Left renal pelvis (tissue), 4 donors: ENCODE results near the gene KDELR3. TPM values are rescaled to one million over a fixed set of nuclear protein-coding genes. Genes with fewer than 3 reads are reported as not detected.

Experiments
- DNase-seq, 4 donors: peaks; one replicate each; pipeline ENCODE4 v3.0.0-alpha.2; 2013; ENCODE audit warnings: low read depth in 4 of 4, low spot score in 3 of 4
- polyA plus RNA-seq, 4 donors: library from polyadenylated mRNA; unstranded; fragments of 120-200 nt; gene quantifications; one replicate each; pipeline ENCODE4 v1.2.1, GENCODE V29; 2013; ENCODE audit not compliant: insufficient read length in 4 of 4

KDELR3 gene
- polyA plus RNA-seq, 4 donors, result 10.3 to 67.7 (median 15.9) TPM

DNA sequence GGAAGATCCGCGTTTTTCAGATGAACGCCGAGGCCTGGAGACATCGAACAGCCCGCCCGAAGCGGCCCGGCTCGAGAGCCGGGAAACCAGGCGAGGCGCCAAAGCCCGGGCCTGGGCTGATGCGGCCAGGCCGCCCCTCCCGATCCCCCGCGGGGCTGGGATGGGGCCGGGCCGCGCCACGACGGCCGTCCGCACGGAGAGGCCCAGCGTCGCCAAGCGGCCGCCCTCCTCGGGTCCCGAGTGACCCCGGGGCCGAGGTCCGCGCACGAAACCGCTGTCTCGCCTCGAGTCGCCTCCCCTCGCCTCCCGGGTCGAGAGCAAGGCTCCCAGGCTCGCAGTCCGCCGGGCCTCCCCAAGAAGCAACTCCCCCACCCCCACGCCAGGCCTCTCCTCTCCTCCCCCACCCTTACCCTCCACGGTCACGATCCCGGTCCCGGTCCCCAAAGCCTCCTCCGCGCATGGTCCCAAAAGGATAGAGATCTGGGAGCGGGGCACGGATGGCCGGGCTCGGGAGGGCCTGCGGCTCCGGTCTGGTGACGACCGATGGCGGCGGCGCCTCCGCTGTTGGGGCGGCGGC, 37.7 kb downstream of the KDELR3 start:
- peak in 3 of 4 donors; percentile 45 to 60 (median 48) for DNase-seq

DNA sequence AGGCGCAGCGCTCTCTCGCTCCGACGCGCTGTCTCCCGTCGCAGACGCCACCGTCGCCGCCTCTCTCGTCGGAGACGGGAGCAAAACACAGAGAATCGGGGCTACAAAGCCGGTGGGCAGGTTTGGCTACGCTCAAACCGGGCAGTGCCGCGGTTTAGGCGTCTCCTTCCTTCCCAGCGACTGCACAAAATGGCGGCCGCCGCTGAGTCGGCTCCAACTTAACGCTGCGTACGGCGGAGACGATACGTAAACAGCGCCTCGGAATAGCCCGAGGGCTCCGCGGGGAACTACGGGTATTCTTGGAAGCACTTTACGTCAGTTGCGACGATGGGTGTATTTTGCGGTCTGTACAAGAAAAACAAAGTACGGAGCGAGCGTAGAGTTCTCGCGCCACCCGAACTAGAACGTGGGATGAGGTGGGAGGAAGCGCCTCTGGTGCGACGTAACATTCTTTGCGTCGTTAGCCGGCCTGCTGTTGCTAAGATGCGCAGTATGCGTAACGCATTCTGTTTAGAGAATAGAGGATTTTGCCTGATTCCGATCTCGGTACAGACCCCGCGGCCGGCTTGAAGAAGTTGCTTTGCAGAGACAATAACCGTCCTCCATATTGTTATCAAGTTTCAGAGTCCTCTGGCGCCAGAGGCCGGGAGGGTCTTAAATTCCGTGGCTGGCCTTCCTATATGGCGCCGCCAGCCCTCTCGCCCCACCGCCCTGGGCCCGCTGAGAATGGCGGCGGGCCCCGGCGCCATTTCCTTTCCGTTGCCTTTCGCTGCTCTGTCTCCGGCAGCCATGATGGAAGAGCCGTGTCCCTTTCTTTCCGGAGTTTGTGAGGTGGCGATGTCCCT, 38.4 kb downstream of the KDELR3 start, which contains the start of gene DDX17:
TSS of gene DDX17 (minus strand) at position 194 of the 845 bp plus-strand sequence.
- DNase-seq, result peak; percentile 98 to 99 (median 98)

DNA sequence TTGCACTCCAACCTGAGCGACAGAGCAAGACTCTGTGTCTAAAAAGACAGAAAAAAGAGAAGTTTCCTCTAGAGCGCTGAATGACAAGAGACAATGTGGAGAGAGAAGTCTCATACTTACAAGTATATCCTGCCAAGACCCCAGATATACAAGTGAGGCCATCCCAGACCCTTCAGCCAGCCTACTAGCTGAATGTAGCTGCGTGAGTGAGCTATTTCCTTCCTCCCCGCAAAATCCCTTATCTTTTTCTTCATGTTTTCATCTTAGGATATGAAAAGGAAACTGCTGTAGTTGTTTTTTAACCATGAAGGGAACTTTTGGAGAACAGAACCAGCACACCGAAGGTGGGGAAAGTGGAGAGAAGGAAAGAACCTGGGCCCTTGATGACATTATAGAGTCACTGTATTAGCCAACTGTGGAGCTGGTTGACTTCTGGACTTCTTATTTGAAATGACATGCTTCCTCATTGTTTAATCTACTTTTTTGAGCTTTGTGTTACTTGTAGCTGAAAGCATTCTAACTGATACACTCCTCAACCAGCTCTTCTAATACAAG, 42.6 kb downstream of the KDELR3 start:
- no peak for DNase-seq

DNA sequence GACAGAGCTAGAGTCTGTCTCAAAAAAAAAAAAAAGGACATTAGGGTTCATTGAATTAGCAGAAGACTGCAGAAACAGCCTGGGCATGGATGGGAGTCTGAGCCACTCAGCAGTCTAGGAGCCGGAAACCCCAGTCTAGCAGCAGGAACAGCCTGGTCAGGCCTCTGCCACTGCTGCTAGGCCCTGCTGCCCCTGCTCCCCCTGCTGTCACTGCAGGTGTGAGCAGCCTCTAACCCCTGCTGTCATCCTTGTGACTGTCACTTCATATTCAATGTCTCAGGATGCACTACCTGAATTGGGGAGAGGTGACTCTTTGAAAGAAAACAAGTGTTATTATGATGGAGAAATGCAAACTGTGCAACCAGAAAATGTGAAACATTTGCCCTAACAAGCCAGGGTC, 45.2 kb downstream of the KDELR3 start:
- no peak for DNase-seq

DNA sequence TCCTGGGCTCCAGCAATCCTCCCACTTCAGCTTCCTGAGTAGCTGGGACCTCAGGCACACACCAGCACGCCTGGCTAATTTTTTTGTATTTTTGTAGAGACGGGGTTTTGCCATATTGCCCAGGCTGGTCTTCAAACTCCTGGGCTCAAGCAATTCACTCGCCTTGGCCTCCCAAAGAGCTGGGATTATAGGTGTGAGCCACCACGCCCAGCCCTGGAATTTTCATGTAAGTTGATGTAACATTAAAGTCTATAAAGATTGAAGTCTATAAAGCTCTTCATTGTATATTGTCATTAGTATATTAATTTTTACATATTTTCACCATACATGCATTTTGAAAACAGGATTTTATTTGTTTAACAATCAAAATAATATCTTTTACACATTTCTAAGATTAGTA, 50.7 kb downstream of the KDELR3 start:
- no peak for DNase-seq

DNA sequence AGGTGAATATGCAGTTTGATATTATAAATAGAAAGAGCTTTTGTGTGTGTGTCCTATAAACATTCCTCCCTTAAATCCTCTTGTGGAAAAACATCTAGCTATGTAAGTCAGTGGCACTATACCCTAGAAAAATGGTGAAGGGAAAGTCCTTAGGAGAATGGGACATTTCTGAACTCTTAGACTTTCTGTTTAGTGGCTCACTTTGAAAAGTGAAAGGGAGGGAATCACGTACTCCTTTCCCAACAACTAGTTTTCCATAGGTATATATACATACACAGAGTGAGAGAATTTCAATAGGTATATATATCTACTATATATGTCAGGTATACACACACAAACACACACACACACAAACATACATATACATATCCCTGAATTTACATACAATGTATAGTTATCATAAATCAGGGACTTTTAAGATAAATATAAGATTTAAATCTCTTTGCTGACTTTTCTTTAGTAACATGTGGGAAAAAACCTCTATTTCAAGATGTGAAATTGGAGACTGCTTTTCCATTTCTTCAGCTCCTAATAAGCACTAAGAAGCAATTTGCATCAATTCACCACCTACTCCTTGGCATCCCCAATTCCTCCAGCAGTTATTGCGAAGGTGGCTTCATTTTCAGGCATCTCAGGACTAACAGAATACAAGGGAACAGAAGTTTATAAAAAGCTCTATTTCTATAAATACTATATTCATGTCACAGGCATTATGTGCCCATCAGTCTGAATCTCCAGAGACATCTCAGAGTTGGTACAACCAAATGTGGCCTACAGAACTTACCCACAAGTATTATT, 51.8 kb downstream of the KDELR3 start:
- no peak for DNase-seq

DNA sequence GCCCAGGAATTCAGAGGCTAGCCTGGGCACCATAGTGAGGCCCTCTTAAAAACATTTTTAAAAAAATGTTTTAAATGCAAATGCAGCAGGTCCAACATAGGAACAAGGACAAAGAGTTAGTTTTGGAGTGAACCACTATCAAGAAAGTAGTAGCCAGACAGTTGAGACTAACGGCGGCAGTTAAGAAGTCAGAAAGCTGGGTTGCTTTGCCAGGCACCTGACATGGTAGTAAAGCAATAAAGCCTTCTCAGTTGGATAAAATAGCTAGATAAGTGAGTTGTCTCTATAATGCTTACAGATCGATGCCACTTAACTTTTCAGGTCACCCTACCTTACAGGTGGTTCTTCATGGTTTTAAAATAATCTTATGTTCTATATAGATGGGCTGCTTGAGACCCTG, 55.1 kb downstream of the KDELR3 start:
- DNase-seq, result no peak

DNA sequence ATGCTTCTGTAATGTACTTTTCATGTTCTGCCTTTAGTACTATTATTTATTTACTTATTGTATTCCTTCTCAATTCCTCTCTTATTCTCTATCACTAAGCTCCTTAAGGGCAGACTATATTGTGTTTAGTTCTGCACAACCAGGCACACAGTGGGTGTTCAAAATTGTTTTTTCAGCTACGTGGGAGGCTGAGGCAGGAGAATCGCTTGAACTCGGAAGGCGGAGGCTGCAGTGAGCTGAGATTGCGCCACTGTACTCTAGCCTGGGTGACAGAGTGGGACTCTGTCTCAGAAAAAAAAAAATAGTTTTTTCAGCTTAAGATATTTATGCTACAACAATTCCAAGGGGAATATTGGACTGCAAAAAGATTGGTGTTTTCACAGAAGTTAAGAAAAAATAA, 55.6 kb downstream of the KDELR3 start:
- DNase-seq, result no peak

DNA sequence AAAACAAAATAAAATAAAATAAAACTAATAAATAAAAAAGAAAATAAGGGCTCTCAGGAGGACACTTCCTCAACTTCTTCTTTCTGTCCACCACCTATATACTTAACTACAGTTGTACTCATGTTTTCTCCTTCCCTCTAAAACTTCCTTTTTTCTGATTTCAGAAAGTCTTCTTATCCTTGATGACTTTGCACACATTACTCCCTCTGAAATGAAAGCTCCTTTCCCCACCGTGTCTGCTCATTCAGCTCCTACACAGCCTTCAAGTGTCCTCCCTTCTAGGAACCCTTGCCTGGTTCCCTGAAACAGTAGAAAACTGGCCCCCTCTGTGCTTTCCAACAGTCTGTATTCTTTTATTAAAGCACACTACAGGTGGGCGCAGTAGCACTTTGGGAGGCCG, 56.5 kb downstream of the KDELR3 start:
- no peak for DNase-seq

DNA sequence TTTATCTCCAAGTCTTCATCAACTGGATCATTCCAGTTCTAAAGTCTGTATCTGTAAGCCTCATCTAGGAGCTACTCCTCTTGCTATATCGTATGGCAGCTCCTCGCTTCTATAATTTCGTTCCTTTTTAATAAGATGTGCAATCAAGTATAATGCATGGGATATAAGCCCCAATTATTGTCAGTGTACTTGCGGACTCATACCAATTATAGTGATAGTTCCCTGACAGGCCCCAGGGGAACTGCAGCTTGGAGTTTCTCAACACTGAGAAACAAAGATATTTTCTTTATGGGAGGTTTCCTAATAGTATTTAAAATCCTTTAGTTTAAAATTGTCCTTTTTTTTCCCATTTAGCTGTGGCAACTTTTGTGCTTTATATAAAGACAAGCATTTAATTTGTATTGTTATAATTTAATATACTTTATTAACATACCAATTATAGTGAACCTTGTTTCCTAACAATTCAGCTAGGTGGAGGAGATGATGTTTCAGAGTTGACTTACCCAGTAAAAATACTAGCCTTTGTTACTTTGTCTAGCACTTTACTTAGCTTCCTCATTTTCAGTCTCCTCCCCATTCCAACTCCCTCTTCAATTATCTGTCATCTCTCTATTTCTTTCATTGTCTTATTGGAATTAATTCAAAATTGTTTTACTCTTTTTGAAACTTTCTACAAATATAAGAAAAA, 63.5 kb downstream of the KDELR3 start:
- no peak for DNase-seq

Other genes starting within 250 kb of the KDELR3 start
- gene TMEM184B, start 195.1 kb upstream of the KDELR3 start, polyA plus RNA-seq, result 10 to 100 TPM; 35.8 to 43.1 (median 42.5) TPM
- gene CSNK1E, start 150.7 kb upstream of the KDELR3 start, polyA plus RNA-seq, result 100 to 1,000 TPM; 111 to 194 (median 133) TPM
- 1 to 10 TPM in 1 of 4 donors, under 1 TPM in 3; 0.23 to 1.5 (median 0.33) TPM for gene KCNJ4, start 12.9 kb upstream of the KDELR3 start, polyA plus RNA-seq
- gene DDX17, start 38.2 kb downstream of the KDELR3 start, polyA plus RNA-seq, result 1,000 to 10,000 TPM in 1 of 4 donors, 100 to 1,000 TPM in 3; 639 to 1,046 (median 846) TPM
- gene DMC1, start 102.1 kb downstream of the KDELR3 start, polyA plus RNA-seq, result 1 to 10 TPM; 4.2 to 5.7 (median 4.6) TPM
- 10 to 100 TPM in 1 of 4 donors, 1 to 10 TPM in 3; 2.2 to 10.7 (median 5.3) TPM for gene FAM227A, start 188.3 kb downstream of the KDELR3 start, polyA plus RNA-seq
- 10 to 100 TPM; 52.0 to 64.3 (median 61.7) TPM for gene CBY1, start 188.5 kb downstream of the KDELR3 start, polyA plus RNA-seq
- gene TOMM22, start 213.9 kb downstream of the KDELR3 start, polyA plus RNA-seq, result 100 to 1,000 TPM in 2 of 4 donors, 10 to 100 TPM in 2; 64.1 to 107 (median 92.5) TPM
- 10 to 100 TPM; 37.1 to 54.1 (median 39.0) TPM for gene JOSD1, start 232.8 kb downstream of the KDELR3 start, polyA plus RNA-seq
- gene GTPBP1, start 237.8 kb downstream of the KDELR3 start, polyA plus RNA-seq, result 10 to 100 TPM; 32.2 to 58.0 (median 44.1) TPM